HCT116 (cell line): ENCODE results near the gene RUFY4. TPM values are rescaled to one million over a fixed set of nuclear protein-coding genes. Genes with fewer than 3 reads are reported as not detected.

ENCODE experiments used
- ATAC-seq: fragments of 200-7000 bp; cut with Tn5 transposase; 2 replicates; pipeline ENCODE4 v1.9.1; 2020; ENCODE audit warnings: mild to moderate bottlenecking, moderate library complexity
- BruUV-seq: library from RNA; stranded (reverse); fragments of 400-500 nt; replicated peaks from 2 replicates; lab custom pipeline; 2021; lab: Mats Ljungman, UMichigan
- CTCF ChIA-PET: fragments of 300-600 bp; sonication (Branson Sonifier 250); formaldehyde crosslinking; loops from one replicate; lab custom pipeline; 2021; ENCODE audit warnings: antibody characterized with exemption; lab: Charles Lee
- POLR2A ChIA-PET: fragments of 300-600, 350-600 bp; sonication (Branson Sonifier 250); formaldehyde crosslinking; loops from one replicate; lab custom pipeline; 2021; ENCODE audit warnings: antibody characterized with exemption; lab: Charles Lee
- RAD21 ChIA-PET, 2 experiments: fragments of 300-600 bp; sonication (Branson Sonifier 250); formaldehyde crosslinking; loops; one replicate each; lab custom pipeline; 2023; ENCODE audit warnings: low total read pairs in 2 of 2; ENCODE audit not compliant: uncharacterized antibody in 2 of 2, unreplicated experiment in 2 of 2, low non-redundant PET in 1 of 2; lab: Charles Lee
- DNase-seq: peaks from one replicate; pipeline ENCODE4 v3.0.0-alpha.2; 2010; ENCODE audit warnings: low read depth, low spot score
- H2AFZ ChIP-seq: fragments of 200-600 bp; shearing (Covaris generic), sonication (generic); 2 replicates; pipeline ENCODE4 v1.6.1; 2017; ENCODE audit warnings: low read depth, mixed run types, mixed read lengths, antibody characterized with exemption, low read length; ENCODE audit not compliant: poor library complexity, severe bottlenecking
- H3K27ac ChIP-seq: 2 replicates; pipeline ENCODE4 v1.5.1; 2012; ENCODE audit warnings: low read depth, low read length
- H3K27me3 ChIP-seq: fragments of 200-600 bp; sonication (generic); 2 replicates; pipeline ENCODE4 v1.6.1; 2016; ENCODE audit warnings: mixed run types, low read length, mixed read lengths; ENCODE audit not compliant: insufficient read depth
- H3K36me3 ChIP-seq, 2 experiments: fragments of 200-500 bp in 1 of 2; fragments of 200-600 bp in 1 of 2; sonication (Bioruptor generic) in 1 of 2; sonication (generic) in 1 of 2; 2 replicates each; pipeline versions ENCODE4 v1.5.1 to v1.6.1; 2014 to 2016; ENCODE audit warnings: low read length in 2 of 2, inconsistent platforms in 1 of 2, mixed read lengths in 1 of 2, mixed run types in 1 of 2; ENCODE audit not compliant: insufficient read depth in 2 of 2, control insufficient read depth in 1 of 2
- H3K4me1 ChIP-seq, 2 experiments: fragments of 200-600 bp in 1 of 2; sonication (generic) in 1 of 2; 2 replicates each; pipeline versions ENCODE4 v1.5.1 to v1.6.1; 2012 to 2017; ENCODE audit warnings: low read length in 2 of 2, inconsistent platforms in 1 of 2, mild to moderate bottlenecking in 1 of 2, mixed read lengths in 1 of 2, mixed run types in 1 of 2, moderate library complexity in 1 of 2; ENCODE audit not compliant: insufficient read depth in 2 of 2, control insufficient read depth in 1 of 2
- H3K4me2 ChIP-seq: fragments of 200-600 bp; sonication (generic); 2 replicates; pipeline ENCODE4 v1.6.1; 2017; ENCODE audit warnings: mixed run types, low read length, mixed read lengths
- H3K4me3 ChIP-seq, 2 experiments: fragments of 200-600 bp in 1 of 2; sonication (generic) in 1 of 2; replicated peaks in 1 of 2; 2 replicates each; pipeline ENCODE4 v1.5.1; 2011 to 2016; ENCODE audit warnings: low read length in 2 of 2, control low read depth in 1 of 2, low read depth in 1 of 2, mild to moderate bottlenecking in 1 of 2, mixed read lengths in 1 of 2, mixed run types in 1 of 2
- H3K79me2 ChIP-seq: fragments of 200-600 bp; sonication (generic); 2 replicates; pipeline ENCODE4 v1.6.1; 2017; ENCODE audit warnings: mild to moderate bottlenecking, mixed run types, low read length, moderate library complexity, mixed read lengths; ENCODE audit not compliant: insufficient read depth
- H3K9ac ChIP-seq: fragments of 200-600 bp; sonication (generic); 2 replicates; pipeline ENCODE4 v1.6.1; 2016; ENCODE audit warnings: low read length, mixed read lengths
- H3K9me2 ChIP-seq: fragments of 200-600 bp; sonication (generic), shearing (Covaris generic); 2 replicates; pipeline ENCODE4 v1.6.1; 2017; ENCODE audit warnings: mixed run types, mild to moderate bottlenecking, moderate library complexity; ENCODE audit not compliant: insufficient read depth
- H3K9me3 ChIP-seq, 2 experiments: fragments of 200-500 bp in 1 of 2; fragments of 200-600 bp in 1 of 2; sonication (Bioruptor generic) in 1 of 2; sonication (generic) in 1 of 2; 2 replicates each; pipeline ENCODE4 v1.6.1; 2014 to 2017; ENCODE audit warnings: low read length in 2 of 2, mixed read lengths in 2 of 2, inconsistent platforms in 1 of 2, low read depth in 1 of 2, mild to moderate bottlenecking in 1 of 2, mixed run types in 1 of 2, moderate library complexity in 1 of 2; ENCODE audit not compliant: control insufficient read depth in 1 of 2, insufficient read depth in 1 of 2
- H4K20me1 ChIP-seq: fragments of 200-600 bp; sonication (generic), shearing (Covaris generic); 2 replicates; pipeline ENCODE4 v1.6.1; 2017; ENCODE audit warnings: mixed run types, mild to moderate bottlenecking, moderate library complexity; ENCODE audit not compliant: insufficient read depth
- ATF3 ChIP-seq: IDR thresholded peaks from 2 replicates; pipeline ENCODE4 v1.6.1; 2012
- CEBPB ChIP-seq: IDR thresholded peaks from 2 replicates; pipeline ENCODE4 v1.6.1; 2012; ENCODE audit warnings: low read depth
- EGR1 ChIP-seq: IDR thresholded peaks from 2 replicates; pipeline ENCODE4 v1.6.1; 2012; ENCODE audit warnings: low read depth
- EZH2 ChIP-seq: fragments of 200-600 bp; sonication (generic); IDR thresholded peaks from 2 replicates; pipeline ENCODE4 v1.6.1; 2017; ENCODE audit warnings: antibody characterized with exemption, mixed run types
- EZH2phosphoT487 ChIP-seq: fragments of 200-600 bp; IDR thresholded peaks from 2 replicates; pipeline ENCODE4 v1.6.1; 2018; ENCODE audit warnings: antibody characterized with exemption, borderline replicate concordance
- FOSL1 ChIP-seq: IDR thresholded peaks from 2 replicates; pipeline ENCODE4 v1.6.1; 2012; ENCODE audit warnings: low read depth
- JUND ChIP-seq: IDR thresholded peaks from 2 replicates; pipeline ENCODE4 v1.6.1; 2012
- MAX ChIP-seq: IDR thresholded peaks from 2 replicates; pipeline ENCODE4 v1.6.1; 2012
- POLR2A ChIP-seq: IDR thresholded peaks from 2 replicates; pipeline ENCODE4 v1.7.0; 2011; ENCODE audit warnings: borderline replicate concordance; ENCODE audit not compliant: insufficient read depth, insufficient read length; ENCODE audit errors: extremely low read depth
- RAD21 ChIP-seq: IDR thresholded peaks from 2 replicates; pipeline ENCODE4 v1.6.1; 2012; ENCODE audit warnings: low read depth, mild to moderate bottlenecking
- REST ChIP-seq: IDR thresholded peaks from 2 replicates; pipeline ENCODE4 v1.6.1; 2012; ENCODE audit warnings: low read depth
- TCF7L2 ChIP-seq: IDR thresholded peaks from 2 replicates; pipeline ENCODE4 v1.7.0; 2011; ENCODE audit warnings: borderline replicate concordance, inconsistent platforms; ENCODE audit not compliant: insufficient read depth, insufficient read length; ENCODE audit errors: extremely low read depth
- YY1 ChIP-seq: IDR thresholded peaks from 2 replicates; pipeline ENCODE4 v1.6.1; 2011; ENCODE audit warnings: low read length, low read depth, moderate library complexity, mild to moderate bottlenecking; ENCODE audit not compliant: insufficient replicate concordance; ENCODE audit errors: extremely low read depth
- ZFX ChIP-seq: fragments of 450-650 bp; IDR thresholded peaks from 2 replicates; pipeline ENCODE4 v1.6.1; 2017
- intact Hi-C: fragments of 100-400 bp; cut with micrococcal nuclease; formaldehyde crosslinking; loops from 2 replicates; pipeline ENCODE4 v1.10.0; 2022
- total RNA-seq: library from RNA; stranded (reverse); gene quantifications from one replicate; pipeline ENCODE4 v1.2.1, GENCODE V29; 2021; ENCODE audit not compliant: unreplicated experiment
- TF ChIP-seq, protein P1 (sequence below): IDR thresholded peaks from 2 replicates; pipeline ENCODE4 v1.6.1; 2011; ENCODE audit warnings: mild to moderate bottlenecking, low read length, moderate library complexity; ENCODE audit not compliant: insufficient replicate concordance; ENCODE audit errors: extremely low read depth
- TF ChIP-seq, protein P2 (sequence below), 3 experiments: fragments of 200-600 bp in 1 of 3; sonication (generic) in 1 of 3; IDR thresholded peaks in 2 of 3; conservative IDR thresholded peaks in 1 of 3; 2 replicates each; pipeline ENCODE4 v1.5.1; 2012 to 2017; ENCODE audit warnings: low read depth in 2 of 3, low read length in 2 of 3, antibody characterized with exemption in 1 of 3, borderline replicate concordance in 1 of 3, control low read depth in 1 of 3, mild to moderate bottlenecking in 1 of 3, mixed read lengths in 1 of 3, mixed run types in 1 of 3, moderate library complexity in 1 of 3; ENCODE audit not compliant: insufficient read depth in 1 of 3

The RUFY4 gene
- total RNA-seq, 1 experiment from 2014 or later, result 0.27 TPM

DNA sequence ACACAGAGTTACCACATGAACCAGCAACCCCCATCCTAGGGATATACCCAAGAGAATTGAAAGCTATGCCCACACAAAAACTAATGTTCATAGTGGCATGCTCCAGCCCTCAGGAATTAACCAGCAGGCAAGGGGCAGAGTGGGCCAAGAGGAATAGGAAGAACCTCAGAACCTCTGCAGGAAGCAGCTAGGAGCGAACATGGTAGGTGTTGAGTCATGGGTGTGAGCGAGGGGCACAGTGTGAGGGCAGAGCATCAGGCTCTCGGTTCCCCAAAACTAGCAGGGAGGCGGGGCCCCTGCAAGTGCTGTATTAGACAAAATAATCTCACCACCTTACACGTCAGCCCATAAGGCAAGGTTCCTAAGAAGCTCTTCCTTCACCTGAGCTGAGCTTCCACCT, 5.6 kb upstream of the RUFY4 start:
- DNase-seq (no peak), ATAC-seq (no peak)
- POLR2A ChIA-PET, result no interaction called here
- RAD21 ChIA-PET, result no interaction called here
- H3K9me2 ChIP-seq, result no peaks in the 10 kb centered on the region
- H3K4me3 ChIP-seq, result no peak overlapping the region
- TF ChIP-seq FOSL1 (no peak), EZH2 (no peak), REST (no peak), EZH2phosphoT487 (no peak), TCF7L2 (no peak), JUND (no peak), EGR1 (no peak), ATF3 (no peak), CEBPB (no peak), MAX (no peak), YY1 (no peak), ZFX (no peak), POLR2A (no peak), RAD21 (no peak)
- TF ChIP-seq, protein P1, sequence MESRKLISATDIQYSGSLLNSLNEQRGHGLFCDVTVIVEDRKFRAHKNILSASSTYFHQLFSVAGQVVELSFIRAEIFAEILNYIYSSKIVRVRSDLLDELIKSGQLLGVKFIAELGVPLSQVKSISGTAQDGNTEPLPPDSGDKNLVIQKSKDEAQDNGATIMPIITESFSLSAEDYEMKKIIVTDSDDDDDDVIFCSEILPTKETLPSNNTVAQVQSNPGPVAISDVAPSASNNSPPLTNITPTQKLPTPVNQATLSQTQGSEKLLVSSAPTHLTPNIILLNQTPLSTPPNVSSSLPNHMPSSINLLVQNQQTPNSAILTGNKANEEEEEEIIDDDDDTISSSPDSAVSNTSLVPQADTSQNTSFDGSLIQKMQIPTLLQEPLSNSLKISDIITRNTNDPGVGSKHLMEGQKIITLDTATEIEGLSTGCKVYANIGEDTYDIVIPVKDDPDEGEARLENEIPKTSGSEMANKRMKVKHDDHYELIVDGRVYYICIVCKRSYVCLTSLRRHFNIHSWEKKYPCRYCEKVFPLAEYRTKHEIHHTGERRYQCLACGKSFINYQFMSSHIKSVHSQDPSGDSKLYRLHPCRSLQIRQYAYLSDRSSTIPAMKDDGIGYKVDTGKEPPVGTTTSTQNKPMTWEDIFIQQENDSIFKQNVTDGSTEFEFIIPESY, result no peak
- TF ChIP-seq, protein P2, sequence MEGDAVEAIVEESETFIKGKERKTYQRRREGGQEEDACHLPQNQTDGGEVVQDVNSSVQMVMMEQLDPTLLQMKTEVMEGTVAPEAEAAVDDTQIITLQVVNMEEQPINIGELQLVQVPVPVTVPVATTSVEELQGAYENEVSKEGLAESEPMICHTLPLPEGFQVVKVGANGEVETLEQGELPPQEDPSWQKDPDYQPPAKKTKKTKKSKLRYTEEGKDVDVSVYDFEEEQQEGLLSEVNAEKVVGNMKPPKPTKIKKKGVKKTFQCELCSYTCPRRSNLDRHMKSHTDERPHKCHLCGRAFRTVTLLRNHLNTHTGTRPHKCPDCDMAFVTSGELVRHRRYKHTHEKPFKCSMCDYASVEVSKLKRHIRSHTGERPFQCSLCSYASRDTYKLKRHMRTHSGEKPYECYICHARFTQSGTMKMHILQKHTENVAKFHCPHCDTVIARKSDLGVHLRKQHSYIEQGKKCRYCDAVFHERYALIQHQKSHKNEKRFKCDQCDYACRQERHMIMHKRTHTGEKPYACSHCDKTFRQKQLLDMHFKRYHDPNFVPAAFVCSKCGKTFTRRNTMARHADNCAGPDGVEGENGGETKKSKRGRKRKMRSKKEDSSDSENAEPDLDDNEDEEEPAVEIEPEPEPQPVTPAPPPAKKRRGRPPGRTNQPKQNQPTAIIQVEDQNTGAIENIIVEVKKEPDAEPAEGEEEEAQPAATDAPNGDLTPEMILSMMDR (IDR thresholded peaks at IDR 0.05 in 2 of 3, conservative IDR thresholded peaks at IDR 0.05 in 1 of 3; ENCODE audit: borderline replicate concordance in 1 of 3, insufficient read depth in 1 of 3, low read depth in 2 of 3, low read length in 2 of 3), result no peak
- H3K9ac ChIP-seq, result no peak overlapping the region
- CTCF ChIA-PET, result interaction anchor here (1.4 kb wide), 1 partner anchor 10 kb away, joined by 4 read pairs; no protein-coding TSS in a partner anchor
- H3K36me3 ChIP-seq, result no peaks in the 10 kb centered on the region
- H4K20me1 ChIP-seq, result no peaks in the 10 kb centered on the region
- H2AFZ ChIP-seq, result no peak overlapping the region
- BruUV-seq, result no TSS peak
- no peaks in the 10 kb centered on the region for H3K9me3 ChIP-seq
- intact Hi-C loops, result no loop called here
- H3K27me3 ChIP-seq, result peaks cover 1% of the 10 kb centered on the region; the same call in 1 of the 2 replicates
- peaks cover 0 to under 1% of the 10 kb centered on the region in 2 experiments; a peak in 1 of 4 replicates for H3K4me1 ChIP-seq
- H3K79me2 ChIP-seq, result no peaks in the 10 kb centered on the region
- H3K4me2 ChIP-seq, result no peak overlapping the region
- H3K27ac ChIP-seq, result no peak overlapping the region
